ENCODE data around the gene ATP6V1F.

Gene ATP6V1F

GRCh38 chr7:128894101-128894440 is 31.4 kb downstream of the ATP6V1F start:
- H3K4me3 ChIP-seq: no peak overlapping the region
- H3K27ac ChIP-seq: no peak overlapping the region
- DNase-seq (ENCODE audit: low spot score): no peak
- no peak for TF ChIP-seq CTCF (IDR thresholded peaks at IDR 0.05)

GRCh38 chr7:128895320-128895719 is 32.7 kb downstream of the ATP6V1F start:
- DNase-seq (ENCODE audit: low spot score): no peak
- TF ChIP-seq CTCF (IDR thresholded peaks at IDR 0.05): no peak
- no peak overlapping the region for H3K27ac ChIP-seq

GRCh38 chr7:128899392-128899791 is 36.7 kb downstream of the ATP6V1F start:
- no peak for DNase-seq (ENCODE audit: low spot score)
- H3K27ac ChIP-seq: no peak overlapping the region

More at GRCh38 chr7:128895320-128895719, 32.7 kb downstream of the ATP6V1F start:
- no peak overlapping the region for H3K4me3 ChIP-seq

GRCh38 chr7:128900237-128900636 is 37.6 kb downstream of the ATP6V1F start:
- no peak for DNase-seq (ENCODE audit: low spot score)
- no peak overlapping the region for H3K4me3 ChIP-seq
- no peak overlapping the region for H3K27ac ChIP-seq
- no peak for TF ChIP-seq CTCF (IDR thresholded peaks at IDR 0.05)

More at GRCh38 chr7:128899392-128899791, 36.7 kb downstream of the ATP6V1F start:
- H3K4me3 ChIP-seq: no peak overlapping the region
- TF ChIP-seq CTCF (IDR thresholded peaks at IDR 0.05): no peak

- TF ChIP-seq CTCF (IDR thresholded peaks at IDR 0.05): no peak
- no peak for DNase-seq (ENCODE audit: low spot score)
- Histone ChIP-seq H3K4me3 (no peak overlapping the region), H3K27ac (no peak overlapping the region)
Observed at GRCh38 chr7:128902761-128903585, 40.3 kb downstream of the ATP6V1F start.

GRCh38 chr7:128903621-128904361 is 41.1 kb downstream of the ATP6V1F start:
- Histone ChIP-seq H3K4me3 (no peak overlapping the region), H3K27ac (no peak overlapping the region)
- TF ChIP-seq CTCF (IDR thresholded peaks at IDR 0.05): no peak
- DNase-seq (ENCODE audit: low spot score): no peak

Measured in coronary artery (tissue), 2 donors.